CD1c-positive myeloid dendritic cell (primary cell): Measurements from ENCODE around the gene SULF2.
A peak's percentile ranks its signal among the peaks of the same experiment; 100 is the strongest.

ENCODE experiments used
- DNase-seq: peaks from one replicate; pipeline ENCODE4 v3.0.0-alpha.2; 2016; ENCODE audit errors: extremely low spot score

SULF2 gene

GRCh38 chr20:47648943-47649342 lies 136.3 kb downstream of the SULF2 start:
- no peak for DNase-seq

GRCh38 chr20:47647994-47648393 lies 137.3 kb downstream of the SULF2 start:
- DNase-seq, result no peak

GRCh38 chr20:47645632-47646031 lies 139.6 kb downstream of the SULF2 start:
- DNase-seq, result no peak

GRCh38 chr20:47642624-47643023 lies 142.7 kb downstream of the SULF2 start:
- no peak for DNase-seq

- DNase-seq, result no peak
These were observed 143.2 kb downstream of the SULF2 start for GRCh38 chr20:47642118-47642517.

- DNase-seq, result no peak
These were observed 146.4 kb downstream of the SULF2 start for GRCh38 chr20:47638851-47639250.

GRCh38 chr20:47635256-47635655 lies 150.0 kb downstream of the SULF2 start:
- no peak for DNase-seq

- DNase-seq, result no peak
These were observed 154.2 kb downstream of the SULF2 start for GRCh38 chr20:47631078-47631477.

GRCh38 chr20:47629907-47630306 lies 155.4 kb downstream of the SULF2 start:
- no peak for DNase-seq

GRCh38 chr20:47627540-47627939 lies 157.7 kb downstream of the SULF2 start:
- no peak for DNase-seq

- no peak for DNase-seq
These were observed 162.1 kb downstream of the SULF2 start for GRCh38 chr20:47623206-47623605.

- DNase-seq, result no peak
These were observed 163.1 kb downstream of the SULF2 start for GRCh38 chr20:47622118-47622665.

- DNase-seq, result peak; percentile 58
These were observed 164.2 kb downstream of the SULF2 start for GRCh38 chr20:47620808-47621805.

- DNase-seq, result no peak
These were observed 166.8 kb downstream of the SULF2 start for GRCh38 chr20:47618479-47618878.

GRCh38 chr20:47614703-47615309 lies 170.5 kb downstream of the SULF2 start:
- DNase-seq, result no peak

- DNase-seq, result no peak
These were observed 172.6 kb downstream of the SULF2 start for GRCh38 chr20:47612670-47613069.

- DNase-seq, result no peak
These were observed 173.5 kb downstream of the SULF2 start for GRCh38 chr20:47611785-47612184.

- DNase-seq, result no peak
These were observed 174.4 kb downstream of the SULF2 start for GRCh38 chr20:47610945-47611250.

- peak; percentile 62 for DNase-seq
These were observed 174.9 kb downstream of the SULF2 start for GRCh38 chr20:47610247-47610944.

- DNase-seq, result no peak
These were observed 176.3 kb downstream of the SULF2 start for GRCh38 chr20:47609001-47609400.
